ENCODE data around the gene C1QTNF2. TPM values are rescaled to one million over a fixed set of nuclear protein-coding genes. Genes with fewer than 3 reads are reported as not detected.

C1QTNF2 gene
- 1 to 10 TPM in 2 of 5 donors, under 1 TPM in 1, not detected in 2; 0.45 to 4.0 (median 2.6) TPM for total RNA-seq
- polyA plus RNA-seq, result 1 to 10 TPM in 1 of 3 donors, under 1 TPM in 2; 0.53 to 1.7 (median 0.61) TPM
- long read RNA-seq, donor 1, transcript C1QTNF2-201 (3 exons, 2,414 nt), result major isoform, 6 of 6 reads
- long read RNA-seq, donor 1, partial matches to known transcripts, result 0 of 6 reads
- long read RNA-seq, donor 1, other reads (novel, unspliced or antisense), result 0 of 6 reads
- long read RNA-seq, donor 2, partial matches to known transcripts, result 0 of 2 reads
- long read RNA-seq, donor 2, other reads (novel, unspliced or antisense), result 0 of 2 reads
- long read RNA-seq, donor 3, result 0 reads
- long read RNA-seq, donor 4, partial matches to known transcripts, result 0 of 1 reads
- long read RNA-seq, donor 4, other reads (novel, unspliced or antisense), result 0 of 1 reads
- long read RNA-seq, donor 5, transcript C1QTNF2-201 (3 exons, 2,414 nt), result major isoform, 13 of 13 reads
- long read RNA-seq, donor 5, partial matches to known transcripts, result 0 of 13 reads
- long read RNA-seq, donor 5, other reads (novel, unspliced or antisense), result 0 of 13 reads
- long read RNA-seq, donor 6, transcript C1QTNF2-201 (3 exons, 2,414 nt), result major isoform, 10 of 10 reads
- long read RNA-seq, donor 6, partial matches to known transcripts, result 0 of 10 reads
- long read RNA-seq, donor 6, other reads (novel, unspliced or antisense), result 0 of 10 reads
- long read RNA-seq, donor 7, transcript C1QTNF2-201 (3 exons, 2,414 nt), result major isoform, 6 of 6 reads
- long read RNA-seq, donor 7, partial matches to known transcripts, result 0 of 6 reads
- long read RNA-seq, donor 7, other reads (novel, unspliced or antisense), result 0 of 6 reads
- long read RNA-seq, donor 8, partial matches to known transcripts, result 0 of 2 reads
- long read RNA-seq, donor 8, other reads (novel, unspliced or antisense), result 0 of 2 reads
- long read RNA-seq, donor 9, partial matches to known transcripts, result 0 of 4 reads
- long read RNA-seq, donor 9, other reads (novel, unspliced or antisense), result 0 of 4 reads
- long read RNA-seq, donor 10, partial matches to known transcripts, result 0 of 2 reads
- long read RNA-seq, donor 10, other reads (novel, unspliced or antisense), result 0 of 2 reads

GRCh38 chr5:160369990-160370712 is at the start of gene C1QTNF2:
Gene C1QTNF2, minus strand, starts transcription at chr5:160370626. Its CDS starts 15,615 bp downstream, at chr5:160355011.
- Histone ChIP-seq H3K9me3 (no peaks in the 10 kb centered on the region), H3K4me1 (peaks cover 0 to 16% (median 12%) of the 10 kb centered on the region in 4 donors), H3K36me3 (no peaks in the 10 kb centered on the region), H3K27me3 (peaks cover 0 to 28% (median 12%) of the 10 kb centered on the region in 3 donors), H3K4me3 (peak within 1 kb of the TSS; percentile 50 to 73 (median 66)), H3K27ac (peak within 1 kb of the TSS; percentile 5 to 81 (median 66))
- intact Hi-C loops (cut with DNase I; ENCODE audit: low total_unique reads), result no loop called here
- TF ChIP-seq EP300 (IDR thresholded peaks at IDR 0.05) (no peak), POLR2AphosphoS5 (IDR thresholded peaks at IDR 0.05) (peak in 2 of 3 donors; percentile 45 to 52)
- WGBS, 5 donors, result 2 to 3% (median 2%) methylated on average over 31 to 45 of the region's 45 CpGs
- peak; percentile 43 to 89 for DNase-seq

GRCh38 chr5:160420331-160420610 is 49.8 kb upstream of the C1QTNF2 start:
- H3K27ac ChIP-seq, result peak overlapping the region in 1 of 5 donors; percentile 91
- DNase-seq, result no peak
- H3K36me3 ChIP-seq, result peaks cover 0 to 13% (median under 1%) of the 10 kb centered on the region in 4 donors
- no peak overlapping the region for H3K4me3 ChIP-seq
- no peaks in the 10 kb centered on the region for H3K27me3 ChIP-seq
- no peak for TF ChIP-seq CTCF (IDR thresholded peaks at IDR 0.05)
- no peak for TF ChIP-seq POLR2AphosphoS5 (IDR thresholded peaks at IDR 0.05)
- TF ChIP-seq EP300 (IDR thresholded peaks at IDR 0.05), result no peak
- no peak for TF ChIP-seq POLR2A (IDR thresholded peaks at IDR 0.05)
- peaks cover 32 to 64% (median 51%) of the 10 kb centered on the region in 4 donors for H3K4me1 ChIP-seq
- H3K9me3 ChIP-seq, result no peaks in the 10 kb centered on the region
- intact Hi-C loops (cut with DNase I; ENCODE audit: low total_unique reads), result no loop called here

- DNase-seq, result no peak
- Histone ChIP-seq H3K4me1 (peaks cover 32 to 66% (median 51%) of the 10 kb centered on the region in 4 donors), H3K27me3 (no peaks in the 10 kb centered on the region), H3K9me3 (no peaks in the 10 kb centered on the region), H3K36me3 (peaks cover 4 to 19% (median 6%) of the 10 kb centered on the region in 4 donors), H3K4me3 (peak overlapping the region; percentile 65 to 88 (median 72)), H3K27ac (peak overlapping the region; percentile 38 to 92 (median 91))
- TF ChIP-seq POLR2AphosphoS5 (IDR thresholded peaks at IDR 0.05), result no peak
- no peak for TF ChIP-seq POLR2A (IDR thresholded peaks at IDR 0.05)
- no peak for TF ChIP-seq CTCF (IDR thresholded peaks at IDR 0.05)
- no peak for TF ChIP-seq EP300 (IDR thresholded peaks at IDR 0.05)
- intact Hi-C loops (cut with DNase I; ENCODE audit: low total_unique reads), result no loop called here
- 36 to 41% (median 39%) methylated on average over 11 of the region's 11 CpGs for WGBS, 5 donors
Measured at GRCh38 chr5:160419458-160420330, 49.3 kb upstream of the C1QTNF2 start.

All from stomach (tissue), 19 donors.